HT-29 (cell line): ENCODE measurements around the gene NDUFA3. TPM values are rescaled to one million over a fixed set of nuclear protein-coding genes. Genes with fewer than 3 reads are reported as not detected.

ENCODE experiments used
- total RNA-seq: library from RNA; depleted of rRNA; stranded (reverse); fragments of >200 nt; shearing (Covaris generic); gene quantifications from 2 replicates; pipeline ENCODE4 v1.2.3, GENCODE V29; 2014; rRNA removed

NDUFA3 gene
- total RNA-seq, 1 experiment from 2014 or later: 176 TPM

Other genes starting within 250 kb of the NDUFA3 start
- gene MYADM, start 235.0 kb upstream of the NDUFA3 start, total RNA-seq: 103 and 139 TPM in 2 replicates
- 0.03 and 0.05 TPM in 2 replicates for gene PRKCG, start 220.7 kb upstream of the NDUFA3 start, total RNA-seq
- gene CACNG7, start 193.6 kb upstream of the NDUFA3 start, total RNA-seq: not detected in 2 replicates
- gene CACNG8, start 139.9 kb upstream of the NDUFA3 start, total RNA-seq: 0.10 and 0.86 TPM in 2 replicates
- 0.99 and 2.3 TPM in 2 replicates for gene CACNG6, start 111.2 kb upstream of the NDUFA3 start, total RNA-seq
- gene VSTM1, start 39.0 kb upstream of the NDUFA3 start, total RNA-seq: not detected in 2 replicates
- gene TARM1, start 21.5 kb upstream of the NDUFA3 start, total RNA-seq: not detected in 2 replicates
- gene OSCAR, start 2.1 kb upstream of the NDUFA3 start, total RNA-seq: 0.05 TPM in 1 of 2 replicates, not detected in the other
- 10.7 and 20.0 TPM in 2 replicates for gene TFPT, start 12.8 kb downstream of the NDUFA3 start, total RNA-seq
- 157 and 165 TPM in 2 replicates for gene PRPF31, start 12.9 kb downstream of the NDUFA3 start, total RNA-seq
- gene CNOT3, start 34.9 kb downstream of the NDUFA3 start, total RNA-seq: 38.9 and 40.0 TPM in 2 replicates
- gene LENG1, start 56.9 kb downstream of the NDUFA3 start, total RNA-seq: 12.9 and 14.9 TPM in 2 replicates
- 22.5 and 45.3 TPM in 2 replicates for gene TMC4, start 70.3 kb downstream of the NDUFA3 start, total RNA-seq
- 266 and 285 TPM in 2 replicates for gene MBOAT7, start 86.7 kb downstream of the NDUFA3 start, total RNA-seq
- gene TSEN34, start 88.5 kb downstream of the NDUFA3 start, total RNA-seq: 234 and 255 TPM in 2 replicates
- gene RPS9, start 98.0 kb downstream of the NDUFA3 start, total RNA-seq: 4,595 and 4,707 TPM in 2 replicates
- not detected in 2 replicates for gene LILRB3, start 120.2 kb downstream of the NDUFA3 start, total RNA-seq
- gene LILRA6, start 139.9 kb downstream of the NDUFA3 start, total RNA-seq: not detected in 2 replicates
- gene LILRB5, start 154.4 kb downstream of the NDUFA3 start, total RNA-seq: 0.08 TPM in 1 of 2 replicates, not detected in the other
- gene LILRB2, start 178.3 kb downstream of the NDUFA3 start, total RNA-seq: not detected in 2 replicates
- not detected in 2 replicates for gene LILRA5, start 210.3 kb downstream of the NDUFA3 start, total RNA-seq
- not detected in 2 replicates for gene LILRA4, start 236.3 kb downstream of the NDUFA3 start, total RNA-seq